Activated T-helper 9 cell treated with anti-CD3 and anti-CD28 coated beads, Interleukin-2, amount 50 U/mL, for 16 hours (primary cell): ENCODE measurements around the gene MMP15.
"Not testable (repeated sequence)": the region's sequence is repeated elsewhere in the genome, so short reads cannot be mapped to it uniquely, and the experiment has no call there.

Experiments
- DNase-seq: peaks from one replicate; pipeline ENCODE4 v3.0.0-alpha.2; 2020; ENCODE audit warnings: low read depth

The MMP15 gene

GRCh38 chr16:58025351-58026138 lies at the start of gene MMP15:
MMP15 (plus strand) TSS chr16:58025754; CDS start chr16:58026351, 597 bp downstream.
- DNase-seq: peak; percentile 57

GRCh38 chr16:57976331-57976796 lies 49.2 kb upstream of the MMP15 start:
- no peak for DNase-seq

- no peak for DNase-seq
These were observed 48.0 kb upstream of the MMP15 start for GRCh38 chr16:57977418-57978069.

- not testable (repeated sequence) for DNase-seq
These were observed 47.5 kb upstream of the MMP15 start for GRCh38 chr16:57978070-57978465.

GRCh38 chr16:57979006-57979585 lies 46.5 kb upstream of the MMP15 start:
- no peak for DNase-seq

GRCh38 chr16:57981636-57982035 lies 43.9 kb upstream of the MMP15 start:
- no peak for DNase-seq

- no peak for DNase-seq
These were observed 43.2 kb upstream of the MMP15 start for GRCh38 chr16:57982385-57982784.

- DNase-seq: peak; percentile 88
These were observed 40.9 kb upstream of the MMP15 start for GRCh38 chr16:57984443-57985203.

GRCh38 chr16:57985204-57986181 lies 40.1 kb upstream of the MMP15 start:
- DNase-seq: no peak

- DNase-seq: no peak
These were observed 39.4 kb upstream of the MMP15 start for GRCh38 chr16:57986196-57986595.

- DNase-seq: no peak
These were observed 37.9 kb upstream of the MMP15 start for GRCh38 chr16:57987441-57988177.

- DNase-seq: no peak
These were observed 36.6 kb upstream of the MMP15 start for GRCh38 chr16:57988929-57989328.

GRCh38 chr16:57991551-57992059 lies 33.9 kb upstream of the MMP15 start:
- DNase-seq: no peak

- no peak for DNase-seq
These were observed 33.5 kb upstream of the MMP15 start for GRCh38 chr16:57992084-57992483.

GRCh38 chr16:57993438-57993837 lies 32.1 kb upstream of the MMP15 start:
- DNase-seq: no peak

- no peak for DNase-seq
These were observed 31.7 kb upstream of the MMP15 start for GRCh38 chr16:57993897-57994296.

GRCh38 chr16:57994361-57994760 lies 31.2 kb upstream of the MMP15 start:
- no peak for DNase-seq

- DNase-seq: no peak
These were observed 30.8 kb upstream of the MMP15 start for GRCh38 chr16:57994778-57995177.

GRCh38 chr16:57995721-57996405 lies 29.7 kb upstream of the MMP15 start:
- no peak for DNase-seq
